Measurements from ENCODE around the gene NIPAL4. TPM values are rescaled to one million over a fixed set of nuclear protein-coding genes. Genes with fewer than 3 reads are reported as not detected.

NIPAL4 gene
- under 1 TPM; 0.30 to 0.46 TPM for total RNA-seq

DNA sequence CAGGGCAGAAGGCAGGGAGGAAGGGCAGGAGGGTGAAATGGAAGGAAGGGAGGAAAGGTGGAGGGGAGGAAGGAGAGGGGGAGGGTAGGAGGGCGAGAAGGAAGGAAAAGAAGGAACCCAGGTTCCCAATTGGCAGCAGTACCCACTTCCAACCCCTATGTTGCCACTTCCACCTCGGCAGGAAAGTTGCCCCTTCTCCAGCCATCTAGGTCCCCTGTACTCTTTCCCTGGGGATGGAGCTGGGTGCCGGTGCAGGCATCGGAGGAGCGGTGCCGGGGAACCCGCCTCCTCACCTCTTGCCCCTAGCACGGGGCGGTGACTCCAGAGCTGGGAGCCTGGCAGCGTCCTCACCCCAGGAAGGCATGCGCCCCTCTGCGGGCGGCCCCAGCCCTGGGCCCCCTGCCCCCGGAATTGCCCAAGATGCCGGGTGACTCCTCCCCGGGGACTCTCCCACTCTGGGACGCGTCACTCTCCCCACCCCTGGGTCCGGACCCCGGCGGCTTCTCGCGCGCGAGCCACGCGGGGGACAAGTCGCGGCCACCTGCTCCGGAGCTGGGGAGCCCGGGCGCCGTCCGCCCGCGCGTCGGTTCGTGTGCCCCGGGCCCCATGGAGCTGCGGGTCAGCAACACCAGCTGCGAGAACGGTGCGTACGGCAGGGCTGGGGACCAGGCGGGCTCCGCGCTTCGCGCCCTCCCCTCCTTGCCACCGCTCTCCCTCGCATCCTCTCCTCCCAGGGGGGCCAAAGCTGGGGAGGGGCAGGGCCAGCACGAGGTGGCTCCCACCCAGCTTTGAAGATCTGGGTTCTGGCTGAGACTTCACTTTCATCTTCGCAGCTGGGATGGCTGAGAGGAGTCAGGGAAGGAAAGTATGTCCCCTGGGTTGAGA is at the start of gene NIPAL4:
NIPAL4 (plus strand) TSS at position 499 of the 885 bp plus-strand sequence; CDS start at position 607, 108 bp downstream.

Other genes with a start within 250 kb of the NIPAL4 start
- 100 to 1,000 TPM; 595 to 612 TPM for gene CYFIP2, start 194.1 kb upstream of the NIPAL4 start, total RNA-seq
- 100 to 1,000 TPM; 104 to 106 TPM for gene ADAM19, start 115.6 kb downstream of the NIPAL4 start, total RNA-seq
- gene SOX30, start 192.2 kb downstream of the NIPAL4 start, total RNA-seq, result under 1 TPM in 1 of 2 experiments, not detected in 1; 0.12 TPM
- not detected for gene C5orf52, start 211.3 kb downstream of the NIPAL4 start, total RNA-seq

All from activated naive CD4-positive, alpha-beta T cell treated with anti-CD3 and anti-CD28 coated beads, Interleukin-2, amount 10 ng/mL, durations not matched to agents 5 hours and 36 hours (primary cell).